GM19351 (cell line): ENCODE data around the gene ACOX1.

Experiments
- ATAC-seq: cut with Tn5 transposase; IDR thresholded peaks from one replicate; pipeline ENCODE4 v1.9.1; 2021; ENCODE audit warnings: mild to moderate bottlenecking, moderate library complexity; ENCODE audit not compliant: unreplicated experiment

ACOX1 gene

DNA sequence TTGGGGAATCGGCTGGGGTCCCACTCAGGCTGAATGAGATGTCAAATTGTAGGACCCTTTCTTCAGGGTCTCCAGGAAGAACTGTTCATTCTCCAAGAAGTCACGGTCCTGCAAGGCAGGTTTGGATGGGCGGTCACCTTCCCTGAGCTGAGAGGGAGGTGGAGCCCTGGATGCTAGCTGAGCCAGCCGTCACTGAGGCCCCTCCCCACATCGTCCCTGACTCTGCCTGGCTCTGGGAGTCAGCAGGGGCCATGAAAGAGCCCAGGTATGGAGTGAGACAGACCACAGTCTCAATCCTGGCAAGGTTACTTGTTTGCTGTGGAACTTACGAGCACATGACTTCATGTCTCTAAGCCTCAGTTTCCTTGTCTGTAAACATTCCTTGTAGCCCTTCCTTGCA lies 68.3 kb downstream of the ACOX1 start:
- ATAC-seq = no peak

DNA sequence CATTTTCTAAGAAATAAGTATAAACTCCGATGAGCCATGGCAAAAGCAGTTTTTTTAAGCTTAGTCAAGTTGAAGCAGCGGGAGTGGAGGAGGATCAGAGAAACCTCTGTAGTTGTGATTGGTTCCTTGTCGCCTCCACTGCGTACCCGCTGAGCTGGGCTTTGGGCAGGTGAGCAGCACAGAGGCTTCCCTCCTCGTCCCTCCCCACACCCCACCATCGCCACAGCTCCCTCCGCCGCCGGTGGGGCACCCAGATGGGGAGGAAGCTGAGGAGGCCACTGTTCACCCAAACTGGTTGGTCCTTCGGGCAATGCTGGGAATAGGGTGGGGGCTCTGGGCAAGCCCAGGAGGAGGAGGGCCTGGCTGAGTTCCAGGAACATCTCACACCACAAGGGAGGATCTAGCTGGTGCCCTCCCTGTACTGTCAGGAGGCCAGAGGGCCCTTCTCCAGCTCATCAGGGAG lies 69.1 kb downstream of the ACOX1 start:
- ATAC-seq = no peak

DNA sequence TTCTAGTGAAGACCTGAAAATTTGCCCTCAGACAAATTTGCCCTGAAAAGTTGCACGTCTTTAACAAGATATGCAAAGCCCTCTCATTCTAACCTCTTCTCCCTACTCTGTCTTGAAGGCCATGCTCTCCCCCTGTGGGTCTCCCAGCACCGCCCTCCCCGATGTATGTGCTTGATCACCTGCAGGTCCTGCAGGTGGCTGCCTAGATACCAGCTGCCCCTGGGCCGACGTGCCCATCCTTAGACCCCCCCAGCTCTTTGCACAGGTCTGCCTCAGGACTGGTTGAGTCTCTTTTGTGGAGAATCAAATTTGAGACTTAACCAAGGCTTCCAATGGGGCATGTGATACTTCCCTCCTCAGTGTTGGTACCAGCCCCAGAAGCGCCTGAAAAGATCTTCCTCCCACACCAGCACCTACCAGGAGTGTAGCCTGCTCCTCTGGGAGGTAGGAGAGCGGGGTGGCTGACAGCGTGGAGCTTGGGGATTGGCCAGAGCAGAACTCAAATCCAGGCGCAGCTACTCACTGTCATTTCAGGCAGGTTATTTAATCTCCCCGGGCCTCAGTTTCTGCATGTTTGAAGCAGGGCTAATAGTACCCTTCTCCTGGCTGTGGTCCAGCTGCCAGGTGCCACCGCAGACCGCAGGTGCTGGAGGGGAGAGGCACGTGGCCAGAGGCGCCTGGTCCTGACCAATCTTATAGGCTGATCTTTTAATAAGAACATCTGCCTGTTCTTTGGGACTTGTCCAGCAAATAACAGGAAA lies 69.7 kb downstream of the ACOX1 start:
- no peak for ATAC-seq

DNA sequence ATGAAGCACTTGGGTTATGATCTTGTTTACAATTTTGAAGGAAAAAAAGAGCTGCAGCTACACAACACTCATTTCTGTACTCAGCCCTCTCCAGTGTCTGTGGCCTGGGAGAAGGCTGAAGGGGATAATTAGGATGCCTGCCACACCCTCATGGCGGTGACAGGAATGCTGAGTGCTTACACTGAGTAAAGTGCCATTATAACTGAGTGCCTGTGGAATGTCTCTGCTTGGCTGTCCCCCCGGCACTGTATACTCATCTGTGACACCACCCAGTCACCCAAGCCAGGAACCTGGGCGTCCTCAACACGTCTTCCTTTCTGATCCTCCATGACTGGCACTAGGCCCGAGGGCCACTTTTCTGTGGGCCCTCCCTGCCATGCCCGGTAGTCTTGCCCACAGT lies 70.8 kb downstream of the ACOX1 start:
- no peak for ATAC-seq

DNA sequence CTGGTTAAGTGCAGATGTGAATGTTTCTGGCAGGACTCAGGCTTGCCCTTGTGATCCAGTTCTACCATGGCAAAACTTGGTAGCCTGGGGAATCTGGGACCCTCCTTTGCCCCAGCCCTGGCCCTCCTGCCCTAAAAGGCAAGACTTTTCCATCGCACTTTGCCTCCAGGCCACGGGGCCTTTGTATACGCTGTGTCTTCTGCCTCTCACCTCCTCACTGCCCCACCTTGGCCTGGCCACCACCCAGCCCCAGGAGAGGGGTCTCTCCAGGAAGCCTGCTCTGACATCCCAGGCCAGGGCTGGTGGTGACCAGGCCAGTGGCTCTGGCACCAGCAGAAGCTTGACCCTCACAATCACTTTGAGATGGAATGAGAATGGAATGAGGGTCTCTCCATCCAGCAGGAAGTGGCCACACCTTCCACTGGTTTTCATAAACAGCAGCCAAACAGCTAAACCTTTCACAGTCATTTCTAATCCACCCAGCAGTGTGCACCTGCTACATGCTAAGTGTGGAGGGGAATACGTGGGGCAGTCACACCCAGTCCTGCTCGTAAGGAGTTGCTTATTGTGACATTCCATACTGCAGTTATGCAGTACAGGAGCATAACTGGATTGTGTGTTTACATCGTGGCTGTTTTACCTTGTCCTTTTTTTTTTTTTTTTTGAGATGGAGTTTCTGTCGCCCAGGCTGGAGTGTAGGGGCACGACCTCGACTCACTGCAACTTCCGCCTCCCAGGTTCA lies 72.7 kb downstream of the ACOX1 start:
- no peak for ATAC-seq

DNA sequence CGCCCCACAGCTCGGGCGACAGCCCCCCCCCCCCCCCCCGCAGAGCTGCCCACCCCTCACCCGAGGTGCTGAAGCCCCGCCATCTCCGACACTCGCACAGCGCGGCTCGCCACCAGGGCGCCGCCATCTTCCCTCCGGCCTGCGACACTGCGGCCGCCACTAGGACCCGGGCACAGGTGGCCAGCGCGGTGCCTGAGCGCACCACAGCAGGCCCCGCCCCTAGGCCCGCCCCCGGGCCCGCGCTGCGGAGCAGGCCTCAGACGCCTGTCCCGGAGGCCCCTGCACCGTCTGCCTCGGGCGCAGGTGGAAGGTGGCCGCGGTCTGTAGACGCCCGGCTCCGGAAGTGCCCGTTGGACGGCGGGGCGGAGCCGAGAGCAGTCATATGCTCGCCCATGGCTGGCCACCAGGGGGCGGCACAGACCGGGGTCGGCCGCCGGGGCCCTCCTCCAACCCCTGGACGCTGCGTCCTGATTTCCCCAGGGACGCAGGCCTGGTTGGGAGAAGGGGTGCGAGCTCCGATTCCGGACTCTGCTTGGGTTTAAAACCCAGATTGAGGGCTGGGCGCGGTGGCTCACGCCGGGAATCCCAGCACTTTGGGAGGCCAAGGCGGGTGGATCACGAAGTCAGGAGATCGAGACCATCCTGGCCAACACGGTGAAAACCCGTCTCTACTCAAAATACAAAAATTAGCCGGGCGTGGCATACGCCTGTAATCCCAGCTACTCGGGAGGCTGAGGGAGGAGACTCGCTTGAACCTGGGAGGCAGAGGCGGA lies 74.0 kb downstream of the ACOX1 start, which contains the start of gene MRPL38:
MRPL38 (minus strand) TSS at position 136 of the 773 bp plus-strand sequence; CDS start at position 127, 9 bp downstream.
- ATAC-seq = peak; percentile 94

DNA sequence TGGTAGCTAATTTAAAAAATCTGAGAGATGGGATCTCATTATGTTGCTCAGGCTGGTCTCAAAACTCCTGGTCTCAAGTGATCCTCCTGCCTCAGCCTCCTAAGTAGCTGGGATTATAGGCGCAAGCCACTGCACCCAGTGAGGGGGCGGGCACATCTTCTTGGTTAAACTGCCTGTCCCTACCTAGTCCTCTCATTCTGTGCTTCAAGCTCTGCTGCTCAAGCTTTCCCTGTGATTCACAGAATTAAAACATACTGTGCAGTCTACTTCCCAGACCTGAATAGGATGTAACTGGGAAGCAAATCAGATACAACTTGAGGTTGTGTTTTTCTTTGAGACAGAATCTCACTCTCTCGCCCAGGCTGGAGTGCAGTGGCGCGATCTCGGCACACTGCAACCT lies 76.6 kb downstream of the ACOX1 start:
- ATAC-seq = no peak

DNA sequence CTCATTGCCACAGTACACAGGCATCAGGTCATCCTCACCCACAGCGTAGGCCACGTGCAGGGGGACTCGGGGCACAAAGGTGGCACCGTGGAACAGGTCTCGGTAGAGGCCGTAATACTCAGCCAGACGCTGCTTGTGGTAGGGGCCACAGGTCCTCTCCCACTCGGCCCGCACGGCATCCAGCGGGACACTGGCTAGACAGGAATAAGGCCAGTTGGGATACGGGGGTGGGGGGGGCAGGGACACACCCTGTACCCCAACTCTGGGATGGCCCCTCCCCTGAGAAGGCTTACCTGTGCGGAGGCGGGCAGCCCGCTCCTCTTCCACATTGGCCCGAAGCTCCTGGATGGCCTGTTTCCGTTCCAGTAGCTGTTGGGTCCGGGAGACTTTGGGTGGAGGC lies 77.2 kb downstream of the ACOX1 start:
- no peak for ATAC-seq

DNA sequence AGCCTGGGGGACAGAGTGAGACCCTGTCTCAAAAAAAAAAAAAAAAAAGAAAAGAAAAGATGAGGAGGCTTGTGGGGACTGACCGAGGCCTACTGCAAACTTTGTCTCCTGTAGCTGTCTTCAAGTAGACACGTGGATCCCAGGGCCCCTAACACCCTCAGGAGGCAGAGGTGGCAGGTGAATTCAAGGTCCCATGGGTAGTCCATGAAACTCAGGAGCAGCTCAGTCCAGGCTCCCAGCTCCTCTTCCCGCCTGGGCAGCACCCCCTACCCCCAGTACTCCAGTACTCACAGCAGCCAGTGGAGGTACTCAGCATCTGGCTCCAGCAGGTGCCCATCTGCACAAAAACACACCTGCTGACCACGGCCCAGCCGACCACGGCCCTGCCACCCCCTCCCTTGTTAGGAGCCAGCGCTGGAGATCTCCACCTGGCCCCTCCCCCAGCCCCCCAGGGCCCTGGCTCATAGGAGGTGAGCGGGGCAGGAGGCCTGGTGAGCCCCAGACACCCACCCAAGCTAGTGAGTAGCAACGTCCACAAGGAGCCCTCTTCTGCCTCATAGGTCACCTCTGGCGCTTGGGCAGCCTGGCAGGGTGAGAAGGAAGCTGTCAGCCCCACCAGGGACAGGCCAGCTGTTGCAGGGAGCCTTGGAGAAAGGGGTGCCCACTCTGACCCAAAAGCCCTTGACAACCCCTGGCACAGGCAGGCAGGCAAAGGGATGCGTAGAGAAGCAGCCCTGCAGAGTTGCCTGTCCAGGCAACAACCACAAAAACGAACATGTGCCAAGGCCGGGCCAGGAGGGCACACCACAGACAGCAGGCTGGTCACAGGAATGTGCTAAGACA lies 78.1 kb downstream of the ACOX1 start:
- ATAC-seq = no peak

DNA sequence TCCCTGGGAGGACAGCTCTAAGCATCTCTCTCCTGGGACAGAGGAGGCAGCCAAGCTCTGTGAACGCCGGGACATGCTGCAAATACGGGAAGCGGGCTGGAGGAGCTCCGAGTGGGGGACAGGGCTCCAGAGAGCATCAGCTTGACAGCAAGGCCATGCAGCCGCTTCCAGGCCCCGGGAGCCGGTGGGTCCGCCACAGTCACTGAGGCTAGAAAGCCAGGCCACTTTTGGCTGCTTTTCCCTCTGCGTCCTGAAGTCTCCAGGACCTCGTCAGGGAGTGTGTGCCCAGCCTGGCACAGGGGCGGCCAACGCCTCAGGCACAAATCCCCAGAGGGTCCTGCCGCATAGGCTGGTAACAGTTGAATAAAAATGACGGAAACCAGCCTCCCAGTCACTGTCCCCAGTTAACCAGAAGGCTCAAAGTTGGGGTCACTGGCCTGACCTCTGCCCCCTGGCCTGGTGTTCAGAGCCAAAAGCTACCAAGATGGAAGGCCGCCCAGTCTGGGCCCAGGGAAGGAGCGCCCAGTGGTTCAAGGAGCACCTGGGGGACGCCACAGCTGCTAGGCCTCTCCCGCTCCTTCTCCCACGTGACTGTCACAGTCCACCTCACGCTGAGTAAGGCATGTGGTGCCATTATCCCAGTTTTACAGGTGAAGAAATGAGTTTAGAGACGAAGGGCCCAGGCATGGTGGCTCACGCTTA lies 79.0 kb downstream of the ACOX1 start:
- no peak for ATAC-seq

DNA sequence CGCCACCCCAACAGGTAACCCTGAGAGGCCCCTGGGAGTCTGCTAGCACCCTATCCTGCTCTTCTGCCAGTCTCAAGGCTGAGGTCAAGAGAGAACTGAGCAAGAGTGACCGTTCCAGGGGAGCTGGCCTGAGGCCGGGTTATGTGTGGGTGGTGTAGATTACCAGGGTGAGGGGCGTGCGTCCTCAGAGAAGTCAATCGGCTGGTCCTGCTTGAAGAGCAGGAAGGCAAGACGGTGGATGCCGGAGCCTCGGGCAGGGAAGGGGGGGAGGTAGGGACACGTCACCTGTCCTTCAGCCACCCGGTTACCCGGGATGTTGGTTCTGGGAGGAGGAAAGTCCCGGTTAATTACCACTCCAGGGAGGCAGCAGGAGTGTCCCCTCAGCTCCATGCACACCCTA lies 79.6 kb downstream of the ACOX1 start:
- ATAC-seq = no peak

DNA sequence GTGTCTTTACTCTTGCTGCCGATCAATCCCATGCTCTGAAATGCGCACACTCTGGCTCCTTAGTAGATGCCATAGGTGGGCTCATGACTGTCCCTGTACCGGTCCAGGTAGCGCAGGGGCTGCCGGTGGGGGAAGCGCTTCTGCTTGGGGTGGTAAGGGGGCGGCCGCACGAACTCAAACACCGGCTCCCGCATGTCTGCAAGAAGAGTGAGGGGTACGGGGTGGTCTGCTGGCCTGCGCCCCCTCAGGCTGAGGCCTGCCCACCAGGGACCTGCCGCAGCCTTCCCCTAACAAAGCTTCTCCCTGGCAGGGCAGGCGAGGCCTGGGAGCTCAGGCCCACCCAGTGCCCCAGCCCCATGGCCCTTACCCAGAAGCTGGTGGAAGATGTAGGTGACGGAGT lies 80.2 kb downstream of the ACOX1 start:
- no peak for ATAC-seq

DNA sequence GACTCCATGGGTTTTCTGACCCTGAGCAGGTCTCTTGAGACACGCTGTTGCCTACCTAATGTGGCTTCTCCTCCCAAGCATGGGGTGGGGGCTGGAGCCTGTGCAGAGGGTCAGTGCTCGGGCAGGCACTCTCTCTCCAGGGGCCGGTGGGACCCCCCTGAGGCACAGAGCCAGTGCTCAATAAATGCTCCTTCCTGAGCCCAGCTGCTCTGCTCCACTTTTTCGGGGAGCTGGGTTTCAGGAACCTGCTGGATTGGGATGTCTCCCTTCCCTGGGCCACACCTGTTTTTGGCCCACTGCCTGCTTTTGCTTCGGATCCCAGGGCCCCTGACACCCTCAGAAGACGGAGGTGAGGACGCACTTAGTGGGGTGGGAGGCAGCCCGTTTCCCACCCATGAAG lies 80.9 kb downstream of the ACOX1 start:
- ATAC-seq = no peak

DNA sequence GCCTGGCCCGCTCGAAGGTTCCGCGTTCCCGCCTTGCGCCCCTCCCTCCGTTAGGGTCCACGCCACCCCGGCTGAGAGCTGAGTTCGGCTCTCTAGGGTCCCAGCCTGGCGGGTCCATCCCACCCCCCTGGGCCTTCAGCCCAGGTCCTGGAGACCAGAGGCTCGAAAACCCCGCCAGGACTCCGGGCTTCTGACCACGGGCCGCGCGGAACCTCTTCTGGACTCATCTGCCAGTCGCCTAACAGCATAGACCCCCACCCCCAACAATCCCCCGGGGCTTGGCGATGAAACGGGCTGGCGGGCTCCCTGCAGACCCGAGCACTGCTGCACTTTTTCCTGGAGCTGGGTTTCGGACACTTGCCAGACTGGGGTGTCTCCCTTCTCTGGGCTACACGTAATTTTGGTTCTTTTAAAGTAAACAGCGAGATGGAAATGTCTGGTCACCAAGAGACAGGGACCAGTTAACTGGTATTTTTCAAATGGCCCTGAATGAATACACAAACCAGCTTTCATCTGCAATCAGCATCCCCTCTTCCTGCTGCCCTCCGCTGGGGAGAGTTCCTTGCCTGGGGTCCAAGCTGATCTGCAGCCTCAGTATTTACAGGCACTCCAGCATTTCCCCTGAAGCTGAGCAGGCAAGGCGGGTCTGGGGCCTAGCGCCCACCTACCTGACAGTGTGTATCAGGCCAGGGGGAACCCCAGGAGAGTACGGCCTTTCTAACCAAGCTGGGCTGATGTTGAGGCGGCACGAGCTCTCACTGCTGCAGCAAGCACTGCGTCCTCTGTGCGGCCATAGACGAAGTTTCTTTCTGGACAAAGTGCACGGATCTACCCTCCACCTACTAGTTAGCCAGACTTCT lies 81.6 kb downstream of the ACOX1 start:
- no peak for ATAC-seq

DNA sequence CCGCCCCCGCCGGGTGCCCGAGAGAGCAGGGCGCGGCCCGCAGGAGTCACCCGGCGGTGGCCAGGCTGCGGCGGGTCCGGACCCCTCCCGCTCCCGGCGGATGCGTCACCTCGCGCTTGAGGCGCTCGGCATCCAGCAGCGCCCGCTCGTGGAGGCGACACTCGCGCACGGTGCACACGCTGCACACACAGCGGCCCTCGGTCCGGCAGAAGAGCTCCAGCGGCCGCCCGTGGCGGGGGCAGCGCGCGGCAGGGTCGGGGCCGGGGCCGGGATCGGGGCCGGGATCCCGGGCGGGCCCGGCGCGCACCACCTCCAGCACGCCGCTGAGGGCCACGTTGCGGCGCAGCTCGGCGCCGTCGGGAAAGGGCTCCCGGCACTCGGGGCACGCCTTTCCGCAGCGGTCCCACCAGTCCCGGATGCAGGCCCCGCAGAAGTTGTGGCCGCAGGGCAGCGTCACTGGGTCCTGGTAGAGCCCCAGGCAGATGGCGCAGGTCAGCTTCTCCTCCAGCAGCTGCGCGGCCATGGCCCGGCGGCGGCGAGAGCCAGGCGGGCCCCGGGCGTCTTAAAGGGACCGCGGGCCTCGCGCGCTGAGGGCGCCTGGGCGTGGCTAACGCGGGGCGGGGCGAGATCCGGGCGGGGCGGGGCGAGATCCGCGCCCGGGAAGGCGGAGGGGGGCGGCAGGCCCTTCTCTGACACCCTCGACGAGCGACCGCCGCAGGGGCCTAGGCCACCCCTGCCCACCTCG lies 82.4 kb downstream of the ACOX1 start, which contains the start of gene TRIM65:
TRIM65 (minus strand) TSS at position 537 of the 745 bp plus-strand sequence; CDS start at position 523, 14 bp downstream.
- peak; percentile 64 for ATAC-seq

DNA sequence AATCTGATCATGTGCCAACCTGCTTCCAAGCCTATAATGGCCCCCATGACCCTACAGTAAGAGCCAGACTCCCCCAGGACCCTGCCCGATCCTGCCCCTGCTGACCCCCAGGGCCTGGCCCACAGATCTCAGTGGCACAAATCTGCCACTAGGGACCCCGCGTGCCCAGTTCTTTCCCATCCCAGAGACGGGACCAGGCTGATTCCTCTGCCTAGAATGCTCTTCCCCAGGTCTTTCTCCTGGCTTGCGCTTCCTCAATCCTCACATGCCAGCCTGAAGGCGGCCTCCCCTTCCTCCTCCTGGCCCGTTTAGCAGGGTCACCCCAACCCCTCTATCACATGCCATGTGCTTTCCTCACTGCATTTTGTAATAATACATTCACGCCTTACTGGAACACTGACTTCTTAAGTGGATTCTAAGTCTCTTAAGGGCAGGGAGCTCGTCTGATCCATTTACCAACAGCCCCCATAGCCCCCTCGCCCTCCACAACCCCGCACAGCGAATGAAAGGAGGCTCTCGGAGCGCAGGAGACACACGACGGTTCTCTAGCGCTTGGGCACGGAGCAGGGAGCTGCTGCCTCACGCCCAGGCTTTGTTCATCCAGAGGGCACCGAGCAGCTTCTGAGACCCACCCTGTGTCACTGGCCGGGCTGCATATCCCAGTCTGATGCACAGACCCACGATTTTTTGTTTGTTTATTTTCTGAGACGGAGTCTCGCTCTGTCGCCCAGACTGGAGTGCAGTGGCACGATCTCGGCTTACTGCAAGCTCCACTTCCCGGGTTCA lies 83.4 kb downstream of the ACOX1 start:
- ATAC-seq = no peak

DNA sequence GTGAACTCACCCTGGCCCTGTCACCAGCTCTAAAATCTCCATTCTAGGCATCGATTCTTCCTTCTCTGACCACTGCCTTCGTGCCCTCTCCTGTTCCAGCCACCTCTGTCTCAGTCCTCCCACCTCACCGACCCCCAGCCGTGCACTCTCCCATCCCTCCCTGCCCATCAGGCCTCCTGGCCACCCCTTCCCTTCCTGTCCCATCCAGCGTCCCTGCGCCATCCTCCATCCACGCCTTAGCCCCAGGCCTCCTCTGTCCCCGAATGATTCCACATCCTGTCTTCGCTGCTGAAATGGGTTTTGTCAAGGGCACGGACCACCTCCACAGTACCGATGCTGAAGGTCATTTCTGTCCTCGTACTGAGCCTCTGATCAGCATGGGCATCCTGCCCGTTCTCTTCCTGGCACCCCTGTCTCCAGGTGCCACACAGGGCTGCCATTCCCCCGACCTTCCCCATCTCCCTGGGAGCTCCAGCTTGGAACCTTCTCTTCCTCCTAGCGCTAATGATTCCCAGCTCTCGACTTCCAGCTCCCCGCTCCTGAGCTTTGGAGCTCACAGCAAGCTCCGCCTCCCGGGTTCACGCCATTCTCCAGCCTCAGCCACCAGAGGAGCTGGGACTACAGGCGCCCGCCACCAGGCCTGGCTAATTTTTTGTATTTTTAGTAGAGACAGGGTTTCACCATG lies 84.8 kb downstream of the ACOX1 start:
- ATAC-seq = no peak
